Endothelial cell of umbilical vein (primary cell): ENCODE results near the gene MTG1.

Experiments
- EZH2 ChIP-seq: IDR thresholded peaks from 2 replicates; pipeline ENCODE4 v1.6.1; 2012; ENCODE audit warnings: borderline replicate concordance, low read depth, mild to moderate bottlenecking, moderate library complexity, low read length, inconsistent platforms; ENCODE audit not compliant: severe bottlenecking
- GATA2 ChIP-seq: IDR thresholded peaks from 2 replicates; pipeline ENCODE4 v1.7.0; 2011; ENCODE audit warnings: low read depth, mild to moderate bottlenecking, moderate library complexity, mixed read lengths, low read length; ENCODE audit not compliant: insufficient read length, insufficient read depth
- JUN ChIP-seq: IDR thresholded peaks from 2 replicates; pipeline ENCODE4 v1.6.1; 2011; ENCODE audit warnings: borderline replicate concordance, low read depth; ENCODE audit not compliant: insufficient read length, insufficient read depth
- POLR2A ChIP-seq: IDR thresholded peaks from 2 replicates; pipeline ENCODE4 v1.6.1; 2012; ENCODE audit warnings: low read depth, mild to moderate bottlenecking, control low read depth, low read length
- POLR2AphosphoS5 ChIP-seq: IDR thresholded peaks from 2 replicates; pipeline ENCODE4 v1.6.1; 2012; ENCODE audit warnings: low read depth, mild to moderate bottlenecking, control low read depth, low read length, moderate library complexity; ENCODE audit not compliant: insufficient read depth
- TF ChIP-seq, protein P1 (sequence below), 2 donors: IDR thresholded peaks; 1 replicate in 1 of 2; 2 replicates in 1 of 2; pipeline ENCODE4 v1.5.1; 2011; ENCODE audit warnings: low read length in 2 of 2, mild to moderate bottlenecking in 2 of 2, moderate library complexity in 2 of 2, control low read depth in 1 of 2, inconsistent platforms in 1 of 2, low read depth in 1 of 2; ENCODE audit not compliant: insufficient read depth in 1 of 2; ENCODE audit errors: extremely low read depth in 1 of 2
- TF ChIP-seq, protein P2 (sequence below): IDR thresholded peaks from 2 replicates; pipeline ENCODE4 v1.6.1; 2011; ENCODE audit not compliant: insufficient read depth, insufficient read length

DNA sequence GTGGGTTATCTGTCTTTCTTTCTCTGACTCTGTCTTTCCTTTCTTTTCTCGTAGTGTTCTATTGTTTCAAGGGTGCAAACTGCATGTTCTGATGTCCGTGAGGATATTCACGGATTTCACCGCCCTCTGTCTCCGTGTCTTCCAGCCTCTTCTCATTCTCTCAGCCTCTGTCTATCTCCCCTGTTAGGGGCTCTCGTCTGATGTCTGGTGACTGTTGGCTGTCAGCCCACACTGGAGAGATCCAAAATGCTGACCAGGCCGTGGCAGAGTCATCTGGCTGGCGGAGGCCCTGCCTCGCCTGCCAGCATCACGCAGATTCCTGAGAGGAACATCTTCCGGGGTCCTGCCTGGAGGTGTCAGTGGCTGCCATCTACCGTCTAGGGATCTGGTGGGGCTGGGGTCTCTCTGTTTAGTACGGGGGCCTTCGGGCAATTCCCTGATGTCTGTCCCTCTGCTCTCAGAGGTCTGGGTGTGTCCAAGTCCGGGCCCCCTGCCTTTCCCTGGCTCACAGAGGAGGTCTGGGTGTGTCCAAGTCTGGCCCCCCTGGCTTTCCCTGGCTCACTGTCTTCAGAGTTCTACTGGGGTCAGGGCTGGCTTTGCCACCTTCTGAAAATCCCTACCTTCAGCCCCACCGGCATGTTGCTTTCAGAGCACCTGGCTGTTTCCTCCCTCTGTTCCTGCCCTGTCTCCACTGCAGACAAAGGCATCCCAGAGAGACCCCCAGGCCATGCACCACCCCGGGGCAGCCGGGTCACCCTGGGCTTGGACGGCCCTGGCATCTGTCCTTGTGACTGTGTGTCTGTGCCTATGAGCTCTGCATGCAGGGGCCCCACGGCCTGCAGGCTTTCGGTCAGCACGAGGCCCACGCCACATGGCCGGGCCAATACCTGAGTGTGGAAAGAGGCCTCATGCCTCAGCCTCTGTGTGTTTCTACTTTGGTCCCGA lies 45.8 kb downstream of the MTG1 start:
- TF ChIP-seq, protein P1, sequence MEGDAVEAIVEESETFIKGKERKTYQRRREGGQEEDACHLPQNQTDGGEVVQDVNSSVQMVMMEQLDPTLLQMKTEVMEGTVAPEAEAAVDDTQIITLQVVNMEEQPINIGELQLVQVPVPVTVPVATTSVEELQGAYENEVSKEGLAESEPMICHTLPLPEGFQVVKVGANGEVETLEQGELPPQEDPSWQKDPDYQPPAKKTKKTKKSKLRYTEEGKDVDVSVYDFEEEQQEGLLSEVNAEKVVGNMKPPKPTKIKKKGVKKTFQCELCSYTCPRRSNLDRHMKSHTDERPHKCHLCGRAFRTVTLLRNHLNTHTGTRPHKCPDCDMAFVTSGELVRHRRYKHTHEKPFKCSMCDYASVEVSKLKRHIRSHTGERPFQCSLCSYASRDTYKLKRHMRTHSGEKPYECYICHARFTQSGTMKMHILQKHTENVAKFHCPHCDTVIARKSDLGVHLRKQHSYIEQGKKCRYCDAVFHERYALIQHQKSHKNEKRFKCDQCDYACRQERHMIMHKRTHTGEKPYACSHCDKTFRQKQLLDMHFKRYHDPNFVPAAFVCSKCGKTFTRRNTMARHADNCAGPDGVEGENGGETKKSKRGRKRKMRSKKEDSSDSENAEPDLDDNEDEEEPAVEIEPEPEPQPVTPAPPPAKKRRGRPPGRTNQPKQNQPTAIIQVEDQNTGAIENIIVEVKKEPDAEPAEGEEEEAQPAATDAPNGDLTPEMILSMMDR (IDR thresholded peaks at IDR 0.05; ENCODE audit: extremely low read depth in 1 of 2, insufficient read depth in 1 of 2, low read depth in 1 of 2, low read length in 2 of 2): no peak
- TF ChIP-seq EZH2 (no peak), POLR2AphosphoS5 (no peak), POLR2A (no peak), GATA2 (no peak), JUN (no peak)
- TF ChIP-seq, protein P2, sequence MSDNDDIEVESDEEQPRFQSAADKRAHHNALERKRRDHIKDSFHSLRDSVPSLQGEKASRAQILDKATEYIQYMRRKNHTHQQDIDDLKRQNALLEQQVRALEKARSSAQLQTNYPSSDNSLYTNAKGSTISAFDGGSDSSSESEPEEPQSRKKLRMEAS: no peak
